Measurements from ENCODE around the gene LSR.

- TF ChIP-seq CTCF (IDR thresholded peaks at IDR 0.05 in 8 of 11, conservative IDR thresholded peaks at IDR 0.05 in 3 of 11) (no peak), POLR2A (IDR thresholded peaks at IDR 0.05) (no peak)
These were observed 7.8 kb downstream of the LSR start for GRCh38 chr19:35256566-35256965.
